ENCODE results near the gene SLC35F1. TPM values are rescaled to one million over a fixed set of nuclear protein-coding genes. Genes with fewer than 3 reads are reported as not detected.

SLC35F1 gene
- total and polyA plus RNA-seq, 10 of the 15 experiments (the other 5 are each of a cell fraction or from before 2014, with no cell fraction given): 0.01 TPM; not detected in 9

- TF ChIP-seq HDGF (IDR thresholded peaks at IDR 0.05) (no peak), MYC (IDR thresholded peaks at IDR 0.05; ENCODE audit: insufficient read depth, insufficient read length, insufficient replicate concordance, low read length, severe bottlenecking) (no peak)
Observed at GRCh38 chr6:118171852-118172251, 264.8 kb downstream of the SLC35F1 start (continued).

GRCh38 chr6:118174071-118174470 is 267.0 kb downstream of the SLC35F1 start:
- Histone ChIP-seq H3K36me3 (ENCODE audit: control insufficient read depth in 2 of 2, insufficient read depth in 2 of 2, low read length in 1 of 2) (no peaks in the 10 kb centered on the region), H3K27me3 (replicated peaks in 1 of 2; ENCODE audit: control insufficient read depth in 2 of 2, insufficient read depth in 2 of 2, low read length in 1 of 2) (no peaks in the 10 kb centered on the region), H2AFZ (ENCODE audit: control insufficient read depth, low read depth, low read length) (no peak overlapping the region), H3K9me3 (replicated peaks; ENCODE audit: control insufficient read depth, insufficient read depth, low read length) (no peaks in the 10 kb centered on the region), H3K4me3 (no peak overlapping the region), H3K4me2 (ENCODE audit: control insufficient read depth, insufficient read depth) (no peak overlapping the region), H3K27ac (ENCODE audit: control insufficient read depth, insufficient read depth) (no peak overlapping the region), H3K4me1 (ENCODE audit: control insufficient read depth, insufficient read depth, low read length) (no peaks in the 10 kb centered on the region), H4K20me1 (ENCODE audit: control insufficient read depth, insufficient read depth) (no peaks in the 10 kb centered on the region), H3K79me2 (ENCODE audit: control insufficient read depth, insufficient read depth, low read length) (no peaks in the 10 kb centered on the region), H3K9ac (ENCODE audit: control insufficient read depth, insufficient read depth, low read length) (no peak overlapping the region)
- ChIA-PET POLR2A (no interaction called here), SMC1A (ENCODE audit: uncharacterized antibody, unreplicated experiment) (interaction anchor here (1.7 kb wide), 1 partner anchor 12 kb away, joined by 4 read pairs; no protein-coding TSS in a partner anchor), RAD21 (ENCODE audit: unreplicated experiment) (no interaction called here), CTCF (no interaction called here)
- intact Hi-C loops (cut with micrococcal nuclease; ENCODE audit: unreplicated experiment) (no loop called here), in situ Hi-C loops (cut with MboI) (no loop called here)
- no TSS peak for BruUV-seq (replicated peaks)
- FAIRE-seq (no peak), ATAC-seq (no peak), DNase-seq (ENCODE audit: low read depth, low spot score) (no peak)
- 0% methylated on average over 1 of the region's 1 CpG for WGBS (ENCODE audit: insufficient coverage, insufficient replicate concordance, low lambda C conversion rate, missing lambda C conversion rate)
- TF ChIP-seq SUPT20H (IDR thresholded peaks at IDR 0.05; ENCODE audit: borderline replicate concordance, control insufficient read depth, low read depth, low read length): no peak
- no peak for TF ChIP-seq FOXM1 (IDR thresholded peaks at IDR 0.05; ENCODE audit: low read depth, low read length)
- no peak for TF ChIP-seq RBBP5 (conservative IDR thresholded peaks at IDR 0.05)
- no peak for TF ChIP-seq TCF7 (IDR thresholded peaks at IDR 0.05; ENCODE audit: borderline replicate concordance)
- no peak for TF ChIP-seq CREB1 (IDR thresholded peaks at IDR 0.05; ENCODE audit: low read depth)
- no peak for TF ChIP-seq SRF (IDR thresholded peaks at IDR 0.05; ENCODE audit: low read depth in 2 of 2, low read length in 2 of 2)
